Activated B cell treated with CpG ODN at 0.5 μM for 24 hours (primary cell): Measurements from ENCODE around the gene AGXT. TPM values are rescaled to one million over a fixed set of nuclear protein-coding genes. Genes with fewer than 3 reads are reported as not detected.

Experiments used
- ATAC-seq: fragments of 200-7000 bp; cut with Tn5 transposase; one replicate; pipeline ENCODE4 v1.10.0; 2021; ENCODE audit warnings: low read depth, mild to moderate bottlenecking, moderate library complexity
- CTCF ChIA-PET: fragments of 350-600 bp; sonication (Branson Sonifier 250); formaldehyde crosslinking; loops from one replicate; lab custom pipeline; 2021; ENCODE audit warnings: antibody characterized with exemption; lab: Charles Lee
- POLR2A ChIA-PET: fragments of 350-600 bp; sonication (Branson Sonifier 250); formaldehyde crosslinking; loops from one replicate; lab custom pipeline; 2021; ENCODE audit warnings: antibody characterized with exemption; lab: Charles Lee
- DNase-seq: peaks from one replicate; pipeline ENCODE4 v3.0.0; 2022
- H3K27ac Mint-ChIP-seq: one replicate; pipeline ENCODE4 v1.8.0; 2020; ENCODE audit warnings: mixed read lengths
- H3K27me3 Mint-ChIP-seq: one replicate; pipeline ENCODE4 v1.8.0; 2021; ENCODE audit warnings: mixed read lengths
- H3K36me3 Mint-ChIP-seq: one replicate; pipeline ENCODE4 v1.8.0; 2021; ENCODE audit warnings: low read depth, mixed read lengths
- H3K4me1 Mint-ChIP-seq: one replicate; pipeline ENCODE4 v1.8.0; 2021; ENCODE audit warnings: mixed read lengths
- H3K4me3 Mint-ChIP-seq: one replicate; pipeline ENCODE4 v1.8.0; 2020; ENCODE audit warnings: mild to moderate bottlenecking, mixed read lengths
- H3K9me3 Mint-ChIP-seq: one replicate; pipeline ENCODE4 v1.8.0; 2020; ENCODE audit warnings: mixed read lengths
- intact Hi-C: fragments of 100-400 bp; cut with micrococcal nuclease; formaldehyde crosslinking; loops from one replicate; pipeline ENCODE4 v1.15.1; 2024
- total RNA-seq: library from RNA; stranded (reverse); gene quantifications from 2 replicates; pipeline ENCODE4 v1.2.3, GENCODE V29; 2022
- TF ChIP-seq, protein P1 (sequence below): fragments of 200-600 bp; IDR thresholded peaks from one replicate; pipeline ENCODE4 v1.8.0; 2022; ENCODE audit warnings: antibody characterized with exemption, mild to moderate bottlenecking

AGXT gene
- total RNA-seq, 1 donor from 2014 or later: not detected

- no peaks in the 10 kb centered on the region for H3K27me3 Mint-ChIP-seq
- no peak overlapping the region for H3K27ac Mint-ChIP-seq
- no peak overlapping the region for H3K4me3 Mint-ChIP-seq
- ChIA-PET POLR2A (no interaction called here), CTCF (no interaction called here)
- DNase-seq: no peak
- intact Hi-C loops: no loop called here
- no peak for ATAC-seq
- TF ChIP-seq, protein P1, sequence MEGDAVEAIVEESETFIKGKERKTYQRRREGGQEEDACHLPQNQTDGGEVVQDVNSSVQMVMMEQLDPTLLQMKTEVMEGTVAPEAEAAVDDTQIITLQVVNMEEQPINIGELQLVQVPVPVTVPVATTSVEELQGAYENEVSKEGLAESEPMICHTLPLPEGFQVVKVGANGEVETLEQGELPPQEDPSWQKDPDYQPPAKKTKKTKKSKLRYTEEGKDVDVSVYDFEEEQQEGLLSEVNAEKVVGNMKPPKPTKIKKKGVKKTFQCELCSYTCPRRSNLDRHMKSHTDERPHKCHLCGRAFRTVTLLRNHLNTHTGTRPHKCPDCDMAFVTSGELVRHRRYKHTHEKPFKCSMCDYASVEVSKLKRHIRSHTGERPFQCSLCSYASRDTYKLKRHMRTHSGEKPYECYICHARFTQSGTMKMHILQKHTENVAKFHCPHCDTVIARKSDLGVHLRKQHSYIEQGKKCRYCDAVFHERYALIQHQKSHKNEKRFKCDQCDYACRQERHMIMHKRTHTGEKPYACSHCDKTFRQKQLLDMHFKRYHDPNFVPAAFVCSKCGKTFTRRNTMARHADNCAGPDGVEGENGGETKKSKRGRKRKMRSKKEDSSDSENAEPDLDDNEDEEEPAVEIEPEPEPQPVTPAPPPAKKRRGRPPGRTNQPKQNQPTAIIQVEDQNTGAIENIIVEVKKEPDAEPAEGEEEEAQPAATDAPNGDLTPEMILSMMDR: no peak
- H3K9me3 Mint-ChIP-seq: no peaks in the 10 kb centered on the region
- no peaks in the 10 kb centered on the region for H3K36me3 Mint-ChIP-seq
- H3K4me1 Mint-ChIP-seq: no peaks in the 10 kb centered on the region
These were observed 23.7 kb downstream of the AGXT start for GRCh38 chr2:240892356-240892755.

- intact Hi-C loops: no loop called here
- no peaks in the 10 kb centered on the region for H3K4me1 Mint-ChIP-seq
- ChIA-PET POLR2A (no interaction called here), CTCF (no interaction called here)
- TF ChIP-seq, protein P1: no peak
- H3K36me3 Mint-ChIP-seq: no peaks in the 10 kb centered on the region
- H3K4me3 Mint-ChIP-seq: no peak overlapping the region
- ATAC-seq: no peak
- H3K27me3 Mint-ChIP-seq: no peaks in the 10 kb centered on the region
- no peak for DNase-seq
- no peak overlapping the region for H3K27ac Mint-ChIP-seq
- H3K9me3 Mint-ChIP-seq: no peaks in the 10 kb centered on the region
These were observed 24.3 kb downstream of the AGXT start for GRCh38 chr2:240892925-240893324.

- TF ChIP-seq, protein P1: no peak
- Mint-ChIP-seq H3K9me3 (no peaks in the 10 kb centered on the region), H3K27me3 (no peaks in the 10 kb centered on the region), H3K36me3 (no peaks in the 10 kb centered on the region), H3K27ac (no peak overlapping the region), H3K4me3 (no peak overlapping the region), H3K4me1 (no peaks in the 10 kb centered on the region)
- intact Hi-C loops: no loop called here
- ATAC-seq (no peak), DNase-seq (no peak)
- ChIA-PET CTCF (no interaction called here), POLR2A (no interaction called here)
These were observed 24.8 kb downstream of the AGXT start for GRCh38 chr2:240893363-240893844.

GRCh38 chr2:240894006-240894405 is 25.4 kb downstream of the AGXT start:
- TF ChIP-seq, protein P1: no peak
- Mint-ChIP-seq H3K4me1 (no peaks in the 10 kb centered on the region), H3K27me3 (no peaks in the 10 kb centered on the region), H3K9me3 (no peaks in the 10 kb centered on the region), H3K36me3 (no peaks in the 10 kb centered on the region), H3K27ac (no peak overlapping the region), H3K4me3 (no peak overlapping the region)
- DNase-seq (no peak), ATAC-seq (no peak)
- CTCF ChIA-PET: no interaction called here
- intact Hi-C loops: no loop called here
- POLR2A ChIA-PET: no interaction called here

GRCh38 chr2:240894836-240895558 is 26.4 kb downstream of the AGXT start:
- TF ChIP-seq, protein P1: no peak
- no peak for DNase-seq
- ChIA-PET CTCF (no interaction called here), POLR2A (no interaction called here)
- no peak for ATAC-seq
- intact Hi-C loops: no loop called here
- Mint-ChIP-seq H3K4me1 (no peaks in the 10 kb centered on the region), H3K36me3 (no peaks in the 10 kb centered on the region), H3K27me3 (no peaks in the 10 kb centered on the region), H3K27ac (no peak overlapping the region), H3K4me3 (no peak overlapping the region), H3K9me3 (no peaks in the 10 kb centered on the region)
